ENCODE data around the gene FAM53B. TPM values are rescaled to one million over a fixed set of nuclear protein-coding genes. Genes with fewer than 3 reads are reported as not detected.

FAM53B gene
- total RNA-seq, 4 donors from 2014 or later: 25.2 to 43.3 (median 34.7) TPM

GRCh38 chr10:124594240-124594639 lies 149.9 kb downstream of the FAM53B start:
- H3K27ac ChIP-seq (replicated peaks in 1 of 4): no peak overlapping the region
- DNase-seq (ENCODE audit: extremely low spot score): no peak
- no peaks in the 10 kb centered on the region for H3K36me3 ChIP-seq
- H3K4me1 ChIP-seq: peaks cover 2 to 11% (median 4%) of the 10 kb centered on the region in 4 donors
- TF ChIP-seq POLR2AphosphoS5 (IDR thresholded peaks at IDR 0.05): no peak
- TF ChIP-seq CTCF (IDR thresholded peaks at IDR 0.05): no peak
- no peak for TF ChIP-seq POLR2A (IDR thresholded peaks at IDR 0.05; ENCODE audit: low read depth)
- TF ChIP-seq EP300 (IDR thresholded peaks at IDR 0.05): no peak
- WGBS: 92% methylated on average over 6 of the region's 6 CpGs
- no peak overlapping the region for H3K4me3 ChIP-seq
- peaks cover 0 to 8% (median 3%) of the 10 kb centered on the region in 4 donors for H3K9me3 ChIP-seq
- no peaks in the 10 kb centered on the region for H3K27me3 ChIP-seq
- intact Hi-C loops (cut with DNase I): no loop called here

GRCh38 chr10:124593431-124593985 lies 150.7 kb downstream of the FAM53B start:
- no peak overlapping the region for H3K4me3 ChIP-seq
- H3K4me1 ChIP-seq: peaks cover 9 to 19% (median 12%) of the 10 kb centered on the region in 4 donors
- intact Hi-C loops (cut with DNase I): no loop called here
- no peaks in the 10 kb centered on the region for H3K27me3 ChIP-seq
- 93% methylated on average over 15 of the region's 17 CpGs for WGBS
- TF ChIP-seq POLR2AphosphoS5 (IDR thresholded peaks at IDR 0.05) (no peak), EP300 (IDR thresholded peaks at IDR 0.05) (no peak), CTCF (IDR thresholded peaks at IDR 0.05) (no peak), POLR2A (IDR thresholded peaks at IDR 0.05; ENCODE audit: low read depth) (no peak)
- H3K36me3 ChIP-seq: no peaks in the 10 kb centered on the region
- H3K9me3 ChIP-seq: peaks cover 0 to 8% (median 3%) of the 10 kb centered on the region in 4 donors
- no peak for DNase-seq (ENCODE audit: extremely low spot score)
- H3K27ac ChIP-seq (replicated peaks in 1 of 4): no peak overlapping the region

GRCh38 chr10:124592736-124593430 lies 151.3 kb downstream of the FAM53B start:
- Histone ChIP-seq H3K27me3 (no peaks in the 10 kb centered on the region), H3K9me3 (peaks cover 0 to 8% (median 3%) of the 10 kb centered on the region in 4 donors), H3K27ac (replicated peaks in 1 of 4) (no peak overlapping the region), H3K4me1 (peaks cover 15 to 25% (median 17%) of the 10 kb centered on the region in 4 donors), H3K36me3 (no peaks in the 10 kb centered on the region), H3K4me3 (no peak overlapping the region)
- no peak for DNase-seq (ENCODE audit: extremely low spot score)
- TF ChIP-seq CTCF (IDR thresholded peaks at IDR 0.05): no peak
- TF ChIP-seq EP300 (IDR thresholded peaks at IDR 0.05): no peak
- TF ChIP-seq POLR2AphosphoS5 (IDR thresholded peaks at IDR 0.05): no peak
- TF ChIP-seq POLR2A (IDR thresholded peaks at IDR 0.05; ENCODE audit: low read depth): no peak
- WGBS: 90% methylated on average over 26 of the region's 26 CpGs
- intact Hi-C loops (cut with DNase I): no loop called here

GRCh38 chr10:124592101-124592500 lies 152.1 kb downstream of the FAM53B start:
- DNase-seq (ENCODE audit: extremely low spot score): no peak
- H3K4me3 ChIP-seq: no peak overlapping the region
- intact Hi-C loops (cut with DNase I): no loop called here
- H3K4me1 ChIP-seq: peaks cover 15 to 26% (median 18%) of the 10 kb centered on the region in 4 donors
- TF ChIP-seq POLR2A (IDR thresholded peaks at IDR 0.05; ENCODE audit: low read depth): no peak
- no peak for TF ChIP-seq EP300 (IDR thresholded peaks at IDR 0.05)
- TF ChIP-seq CTCF (IDR thresholded peaks at IDR 0.05): no peak
- no peak for TF ChIP-seq POLR2AphosphoS5 (IDR thresholded peaks at IDR 0.05)
- no peaks in the 10 kb centered on the region for H3K36me3 ChIP-seq
- WGBS: 83% methylated on average over 7 of the region's 7 CpGs
- H3K9me3 ChIP-seq: peaks cover 0 to 8% (median 3%) of the 10 kb centered on the region in 4 donors
- no peak overlapping the region for H3K27ac ChIP-seq (replicated peaks in 1 of 4)
- H3K27me3 ChIP-seq: no peaks in the 10 kb centered on the region

All from esophagus muscularis mucosa (tissue), 4 donors.